Loucy (cell line): Measurements from ENCODE around the gene SUPT3H.

Source experiments
- CTCF ChIP-seq: fragments of 200-600 bp; sonication (generic); conservative IDR thresholded peaks from 2 replicates; pipeline ENCODE4 v1.5.1; 2014; ENCODE audit warnings: mild to moderate bottlenecking, antibody characterized with exemption, low read length
- EZH2phosphoT487 ChIP-seq: fragments of 200-600 bp; IDR thresholded peaks from 2 replicates; pipeline ENCODE4 v1.6.1; 2018; ENCODE audit warnings: antibody characterized with exemption, mild to moderate bottlenecking, moderate library complexity, borderline replicate concordance

- no peak for TF ChIP-seq CTCF
- no peak for TF ChIP-seq EZH2phosphoT487
These were observed 521.9 kb downstream of the SUPT3H start for GRCh38 chr6:44855562-44856411.
